ENCODE results near the gene IFT122.

GRCh38 chr3:129487183-129487867 lies 47.3 kb downstream of the IFT122 start:
- TF ChIP-seq, protein P1, sequence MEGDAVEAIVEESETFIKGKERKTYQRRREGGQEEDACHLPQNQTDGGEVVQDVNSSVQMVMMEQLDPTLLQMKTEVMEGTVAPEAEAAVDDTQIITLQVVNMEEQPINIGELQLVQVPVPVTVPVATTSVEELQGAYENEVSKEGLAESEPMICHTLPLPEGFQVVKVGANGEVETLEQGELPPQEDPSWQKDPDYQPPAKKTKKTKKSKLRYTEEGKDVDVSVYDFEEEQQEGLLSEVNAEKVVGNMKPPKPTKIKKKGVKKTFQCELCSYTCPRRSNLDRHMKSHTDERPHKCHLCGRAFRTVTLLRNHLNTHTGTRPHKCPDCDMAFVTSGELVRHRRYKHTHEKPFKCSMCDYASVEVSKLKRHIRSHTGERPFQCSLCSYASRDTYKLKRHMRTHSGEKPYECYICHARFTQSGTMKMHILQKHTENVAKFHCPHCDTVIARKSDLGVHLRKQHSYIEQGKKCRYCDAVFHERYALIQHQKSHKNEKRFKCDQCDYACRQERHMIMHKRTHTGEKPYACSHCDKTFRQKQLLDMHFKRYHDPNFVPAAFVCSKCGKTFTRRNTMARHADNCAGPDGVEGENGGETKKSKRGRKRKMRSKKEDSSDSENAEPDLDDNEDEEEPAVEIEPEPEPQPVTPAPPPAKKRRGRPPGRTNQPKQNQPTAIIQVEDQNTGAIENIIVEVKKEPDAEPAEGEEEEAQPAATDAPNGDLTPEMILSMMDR (conservative IDR thresholded peaks at IDR 0.05; ENCODE audit: low read depth, low read length): no peak
- TF ChIP-seq POLR2A (IDR thresholded peaks at IDR 0.05; ENCODE audit: low read depth, low read length) (no peak), MXI1 (IDR thresholded peaks at IDR 0.05; ENCODE audit: borderline replicate concordance, low read depth, low read length) (no peak), MAFK (IDR thresholded peaks at IDR 0.05; ENCODE audit: low read depth, low read length) (no peak)

All from IMR-90 (cell line).